K562 (cell line): ENCODE data around the gene FGR. TPM values are rescaled to one million over a fixed set of nuclear protein-coding genes. Genes with fewer than 3 reads are reported as not detected.

ENCODE experiments used
- ATAC-seq: fragments of 200-7000 bp; cut with Tn5 transposase; 3 replicates; pipeline ENCODE4 v1.9.1; 2020; ENCODE audit warnings: moderate library complexity
- BruUV-seq: library from RNA; stranded (reverse); fragments of 400-500 nt; replicated peaks from 2 replicates; lab custom pipeline; 2021; lab: Mats Ljungman, UMichigan
- CTCF ChIA-PET: fragments of 300-600 bp; formaldehyde crosslinking; extraction: SDS; loops from one replicate; lab custom pipeline; 2021; ENCODE audit warnings: low intra/inter-chr PET ratio; lab: Yijun Ruan, JAX
- POLR2A ChIA-PET: fragments of 300-600, 350-650 bp; sonication (Branson Sonifier 250); formaldehyde crosslinking; extraction: SDS; loops from one replicate; lab custom pipeline; 2021; ENCODE audit warnings: antibody characterized with exemption, inconsistent platforms; lab: Yijun Ruan, JAX
- DNase-seq, 4 experiments: peaks; one replicate each; pipeline versions ENCODE4 v3.0.0 to v3.0.0-alpha.2; 2011 to 2018; ENCODE audit warnings: low spot score in 3 of 4, mixed read lengths in 3 of 4; ENCODE audit errors: extremely low read depth in 1 of 4
- FAIRE-seq: peaks from 2 replicates; lab custom pipeline; 2011; peaks lifted over from hg19 to GRCh38; lab: Jason Lieb, UNC
- H2AFZ ChIP-seq: 2 replicates; pipeline ENCODE4 v1.6.0; 2011; ENCODE audit warnings: low read depth, low read length, control low read depth, inconsistent platforms
- H3K27ac ChIP-seq: fragments of 200-600 bp; 3 replicates; pipeline ENCODE4 v1.8.0; 2011; ENCODE audit warnings: low read depth, mild to moderate bottlenecking, control low read depth, inconsistent platforms, low read length, moderate library complexity, mixed read lengths; ENCODE audit errors: extremely low read depth
- H3K27me3 ChIP-seq, 2 experiments: fragments of 300-600 bp in 1 of 2; 2 replicates in 1 of 2; 3 replicates in 1 of 2; pipeline versions ENCODE4 v1.6.0 to v1.8.0; 2011; ENCODE audit warnings: inconsistent platforms in 2 of 2, low read length in 2 of 2, mild to moderate bottlenecking in 1 of 2, mixed read lengths in 1 of 2, moderate library complexity in 1 of 2; ENCODE audit not compliant: control insufficient read depth in 2 of 2, insufficient read depth in 2 of 2
- H3K36me3 ChIP-seq: fragments of 300-600 bp; 3 replicates; pipeline ENCODE4 v1.8.0; 2011; ENCODE audit warnings: mild to moderate bottlenecking, low read length, inconsistent platforms; ENCODE audit not compliant: control insufficient read depth, insufficient read depth
- H3K4me1 ChIP-seq, 2 experiments: fragments of 200-600 bp in 1 of 2; replicated peaks in 1 of 2; 2 replicates in 1 of 2; 3 replicates in 1 of 2; pipeline versions ENCODE4 v1.5.1 to v1.8.0; 2011; ENCODE audit warnings: inconsistent platforms in 2 of 2, low read length in 2 of 2, mild to moderate bottlenecking in 1 of 2, mixed read lengths in 1 of 2, moderate library complexity in 1 of 2; ENCODE audit not compliant: control insufficient read depth in 2 of 2, insufficient read depth in 2 of 2
- H3K4me2 ChIP-seq: 2 replicates; pipeline ENCODE4 v1.6.1; 2011; ENCODE audit warnings: low read length, control low read depth, inconsistent platforms, mixed read lengths; ENCODE audit not compliant: insufficient read depth
- H3K4me3 ChIP-seq: fragments of 200-600 bp; sonication (generic), shearing (Covaris generic); 2 replicates; pipeline ENCODE4 v1.5.1; 2016; ENCODE audit warnings: control low read depth, inconsistent platforms
- H3K79me2 ChIP-seq: fragments of 200-600 bp; 3 replicates; pipeline ENCODE4 v1.8.0; 2011; ENCODE audit warnings: low read length, inconsistent platforms; ENCODE audit not compliant: control insufficient read depth, insufficient read depth
- H3K9ac ChIP-seq, 2 experiments: 2 replicates each; pipeline versions ENCODE4 v1.6.0 to v1.6.1; 2011; ENCODE audit warnings: low read depth in 2 of 2, low read length in 2 of 2, control low read depth in 1 of 2, inconsistent platforms in 1 of 2, mild to moderate bottlenecking in 1 of 2, mixed read lengths in 1 of 2; ENCODE audit not compliant: insufficient read depth in 1 of 2
- H3K9me1 ChIP-seq: one replicate; pipeline ENCODE4 v1.6.0; 2011; ENCODE audit warnings: inconsistent platforms, mild to moderate bottlenecking, low read length, moderate library complexity; ENCODE audit not compliant: control insufficient read depth, insufficient read depth
- H3K9me3 ChIP-seq: replicated peaks from 2 replicates; pipeline ENCODE4 v1.5.1; 2011; ENCODE audit warnings: low read depth, low read length, inconsistent platforms; ENCODE audit not compliant: control insufficient read depth, insufficient read depth
- H4K20me1 ChIP-seq: replicated peaks from 2 replicates; pipeline ENCODE4 v1.6.1; 2011; ENCODE audit warnings: low read length, inconsistent platforms, mixed read lengths; ENCODE audit not compliant: control insufficient read depth, insufficient read depth
- FOXP1 ChIP-seq: sonication (generic); formaldehyde crosslinking; IDR thresholded peaks from 2 replicates; pipeline ENCODE4 v1.8.0; 2022; ENCODE audit warnings: mild to moderate bottlenecking, missing genetic modification reagents
- HNRNPUL1 ChIP-seq: fragments of 200-400 bp; formaldehyde crosslinking; IDR thresholded peaks from 2 replicates; pipeline ENCODE4 v1.6.1; 2017; ENCODE audit warnings: low read length
- JUND ChIP-seq, 2 experiments: IDR thresholded peaks; 2 replicates in 1 of 2; 3 replicates in 1 of 2; pipeline ENCODE4 v1.6.1; 2011; ENCODE audit warnings: borderline replicate concordance in 2 of 2, low read depth in 2 of 2, low read length in 2 of 2, improper control_type of control experiment in 1 of 2, missing biosample characterization in 1 of 2, missing genetic modification characterization in 1 of 2, missing genetic modification reagents in 1 of 2
- NFIC ChIP-seq: fragments of 450-650 bp; IDR thresholded peaks from 2 replicates; pipeline ENCODE4 v1.6.1; 2017; ENCODE audit warnings: mild to moderate bottlenecking, inconsistent platforms
- WGBS: fragments of 100-300 bp; shearing (Covaris generic); methylation state at CpG from one replicate; pipeline ENCODE4 v1.1.6; 2016; ENCODE audit warnings: low coverage, mixed read lengths; ENCODE audit not compliant: insufficient coverage; ENCODE audit errors: missing lambda C conversion rate; 5-methylcytosine and 5-hydroxymethylcytosine counted together
- in situ Hi-C: fragments of 300-500 bp; cut with MboI; formaldehyde crosslinking; loops from 4 replicates; pipeline ENCODE4 v1.15.0; 2018; ENCODE audit warnings: inconsistent platforms, mixed read lengths
- intact Hi-C: fragments of 100-400 bp; cut with micrococcal nuclease; formaldehyde crosslinking; loops from 2 replicates; pipeline ENCODE4 v1.14.2; 2022
- polyA plus RNA-seq, 8 experiments: library from polyadenylated mRNA; depleted of rRNA in 4 of 8; stranded (reverse) in 5 of 8; unstranded in 3 of 8; fragments of >200 nt; fragmentation: Nextera tagmentation in 2 of 8; fragmentation: Illumina TruSeq in 1 of 8; extraction: Ambion mirVana in 2 of 8; extraction: Trizol in 1 of 8; gene quantifications; 2 replicates each; pipeline versions ENCODE4 v1.2.1 to v1.2.3, GENCODE V29; 2011 to 2014; ENCODE audit warnings: inconsistent platforms in 1 of 8, missing spikeins in 1 of 8
- total RNA-seq, 7 experiments: library from RNA; depleted of rRNA in 6 of 7; stranded (reverse); fragments of >200 nt in 6 of 7; fragmentation: Illumina TruSeq in 2 of 7; extraction: Trizol in 2 of 7; gene quantifications; 2 replicates each; pipeline versions ENCODE4 v1.2.1 to v1.2.3, GENCODE V29; 2011 to 2021; ENCODE audit warnings: low replicate concordance in 1 of 7

FGR gene
- total and polyA plus RNA-seq, 9 of the 15 experiments (the other 6 are each of a cell fraction or from before 2014, with no cell fraction given) = 0.04 to 0.11 TPM; not detected in 7

GRCh38 chr1:27649306-27649635 is 14.3 kb upstream of the FGR start:
- in situ Hi-C loops (no loop called here), intact Hi-C loops (no loop called here)
- POLR2A ChIA-PET = interaction anchor here (1.2 to 1.8 kb wide), 3 partner anchors 14 to 310 kb away, joined by 4 read pairs; partner anchors contain the start of genes FGR and IFI6
- no peaks in the 10 kb centered on the region for H4K20me1 ChIP-seq
- no peak for TF ChIP-seq FOXP1
- TF ChIP-seq HNRNPUL1 = no peak
- no peak overlapping the region for H3K27ac ChIP-seq
- BruUV-seq = no TSS peak
- DNase-seq (no peak), FAIRE-seq (no peak), ATAC-seq (no peak)
- no peak overlapping the region for H2AFZ ChIP-seq
- CTCF ChIA-PET = no interaction called here
- 85% methylated on average over 11 of the region's 11 CpGs for WGBS
- no peaks in the 10 kb centered on the region for H3K79me2 ChIP-seq
- no peak overlapping the region for H3K4me3 ChIP-seq
- H3K9me1 ChIP-seq = no peaks in the 10 kb centered on the region
- H3K4me2 ChIP-seq = no peak overlapping the region
- H3K9me3 ChIP-seq = no peaks in the 10 kb centered on the region
- no peaks in the 10 kb centered on the region for H3K36me3 ChIP-seq
- peaks cover 15 to 19% of the 10 kb centered on the region in 2 experiments; a peak in 4 of 5 replicates for H3K4me1 ChIP-seq
- H3K27me3 ChIP-seq = no peaks in the 10 kb centered on the region
- no peak overlapping the region for H3K9ac ChIP-seq

DNA sequence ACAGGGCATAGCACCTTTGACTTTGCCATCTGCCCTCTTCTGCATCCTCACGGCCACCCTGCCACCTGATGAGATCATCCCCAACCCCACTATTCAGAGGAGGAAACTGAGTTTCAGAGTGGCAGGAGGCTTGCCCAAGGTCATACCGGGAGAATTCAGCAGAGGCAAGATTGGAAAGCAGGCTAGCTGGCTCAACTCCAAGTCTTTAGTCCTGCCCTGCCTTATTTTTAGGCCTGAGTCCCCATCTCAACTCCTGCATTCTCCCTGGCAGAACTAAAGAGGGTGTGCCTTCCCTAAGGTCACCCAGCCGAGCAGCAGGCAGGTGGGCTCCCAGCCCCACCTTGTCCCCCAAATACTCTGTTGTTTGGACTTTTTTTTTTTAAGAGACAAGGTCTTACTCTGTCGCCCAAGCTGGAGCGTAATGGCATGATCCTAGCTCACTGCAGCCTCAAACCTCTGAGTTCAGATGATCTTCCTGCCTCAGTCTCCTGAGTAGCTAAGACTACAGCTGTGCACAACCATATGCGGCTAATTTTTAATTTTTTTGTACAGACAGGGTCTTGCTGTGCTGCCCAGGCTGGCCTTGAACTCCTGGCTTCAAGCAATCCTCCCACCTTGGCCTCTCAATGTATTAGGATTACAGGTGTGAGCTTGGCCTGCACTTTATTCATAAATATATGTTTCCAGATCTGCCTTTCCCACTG is 13.8 kb upstream of the FGR start:
- ATAC-seq (no peak), DNase-seq (no peak), FAIRE-seq (no peak)
- in situ Hi-C loops = no loop called here
- no peaks in the 10 kb centered on the region for H4K20me1 ChIP-seq
- no peaks in the 10 kb centered on the region for H3K79me2 ChIP-seq
- no peaks in the 10 kb centered on the region for H3K9me1 ChIP-seq
- no peak overlapping the region for H3K4me2 ChIP-seq
- H3K27me3 ChIP-seq = no peaks in the 10 kb centered on the region
- peaks cover 15 to 19% of the 10 kb centered on the region in 2 experiments; a peak in 4 of 5 replicates for H3K4me1 ChIP-seq
- no peak overlapping the region for H2AFZ ChIP-seq
- TF ChIP-seq JUND (IDR thresholded peaks at IDR 0.05; ENCODE audit: borderline replicate concordance, low read depth, low read length) (no peak), JUND (tag; IDR thresholded peaks at IDR 0.05; ENCODE audit: borderline replicate concordance, low read depth, low read length) (no peak), NFIC (peak; percentile 66)
- intact Hi-C loops = no loop called here
- no peak overlapping the region for H3K4me3 ChIP-seq
- no peak overlapping the region for H3K27ac ChIP-seq
- no peaks in the 10 kb centered on the region for H3K36me3 ChIP-seq
- POLR2A ChIA-PET = interaction anchor here (0.6 to 1.8 kb wide), 4 partner anchors 14 to 310 kb away, joined by 3 to 4 read pairs (median 4); partner anchors contain the start of genes FGR and IFI6
- WGBS = 67% methylated on average over 6 of the region's 6 CpGs
- BruUV-seq = no TSS peak
- CTCF ChIA-PET = no interaction called here
- no peaks in the 10 kb centered on the region for H3K9me3 ChIP-seq
- peak overlapping the region in 1 of 2 experiments; percentile 53; a peak in 1 of 4 replicates for H3K9ac ChIP-seq
